ENCODE data around the gene MAIP1. TPM values are rescaled to one million over a fixed set of nuclear protein-coding genes. Genes with fewer than 3 reads are reported as not detected.

The MAIP1 gene
- total RNA-seq, 2 experiments from 2014 or later, result 36.5 to 37.4 TPM

DNA sequence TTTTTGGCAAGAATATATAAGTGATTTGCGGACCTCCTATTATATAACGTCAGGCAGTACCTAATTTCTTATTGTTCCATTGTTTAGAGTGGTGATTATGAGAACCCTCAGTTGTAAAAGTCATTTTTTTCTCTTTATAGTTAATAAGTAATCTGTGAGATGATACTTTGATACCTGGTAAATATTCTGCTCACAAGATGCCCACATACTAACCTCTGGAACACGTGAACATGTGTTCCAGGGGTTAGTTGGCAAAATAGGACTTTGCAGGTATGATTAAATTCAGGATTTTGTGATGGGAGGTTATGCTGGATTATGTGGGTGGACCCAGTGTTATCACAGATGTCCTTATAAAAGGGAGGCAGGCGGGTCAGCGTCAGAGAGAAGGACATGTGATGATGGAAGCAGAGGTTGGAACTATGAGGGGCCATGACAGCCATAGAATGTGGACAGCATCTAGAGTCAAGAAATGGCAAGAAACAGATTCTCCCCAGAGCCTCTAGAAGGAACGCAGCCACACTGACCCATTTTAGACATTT lies 16.8 kb downstream of the MAIP1 start:
- peaks cover 6% of the 10 kb centered on the region for H3K36me3 Mint-ChIP-seq
- H3K4me3 Mint-ChIP-seq, result no peak overlapping the region
- no peak overlapping the region for H3K27ac Mint-ChIP-seq
- H3K27me3 Mint-ChIP-seq, result no peaks in the 10 kb centered on the region
- H3K9me3 Mint-ChIP-seq, result no peaks in the 10 kb centered on the region
- H3K4me1 Mint-ChIP-seq, result no peaks in the 10 kb centered on the region
- no peak for DNase-seq

DNA sequence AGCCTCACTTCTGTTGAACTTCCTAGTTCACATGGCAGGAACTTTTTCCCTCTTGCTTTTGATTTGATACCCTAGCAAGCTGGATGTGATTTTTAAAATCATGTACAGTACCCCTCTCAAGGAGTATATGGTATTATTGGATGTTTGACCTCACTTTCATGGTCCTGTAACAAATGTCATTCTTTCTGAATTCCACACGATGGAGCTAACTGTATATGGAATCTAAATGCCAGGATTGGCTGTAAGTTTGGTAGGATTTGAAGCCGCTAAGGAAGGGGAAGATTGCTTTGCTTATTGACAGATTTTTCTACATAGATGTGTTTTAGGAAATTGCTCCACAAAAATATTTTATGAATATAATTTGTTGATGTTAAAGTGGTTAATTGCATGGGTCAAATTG lies 18.3 kb downstream of the MAIP1 start:
- no peak overlapping the region for H3K27ac Mint-ChIP-seq
- no peak overlapping the region for H3K4me3 Mint-ChIP-seq

DNA sequence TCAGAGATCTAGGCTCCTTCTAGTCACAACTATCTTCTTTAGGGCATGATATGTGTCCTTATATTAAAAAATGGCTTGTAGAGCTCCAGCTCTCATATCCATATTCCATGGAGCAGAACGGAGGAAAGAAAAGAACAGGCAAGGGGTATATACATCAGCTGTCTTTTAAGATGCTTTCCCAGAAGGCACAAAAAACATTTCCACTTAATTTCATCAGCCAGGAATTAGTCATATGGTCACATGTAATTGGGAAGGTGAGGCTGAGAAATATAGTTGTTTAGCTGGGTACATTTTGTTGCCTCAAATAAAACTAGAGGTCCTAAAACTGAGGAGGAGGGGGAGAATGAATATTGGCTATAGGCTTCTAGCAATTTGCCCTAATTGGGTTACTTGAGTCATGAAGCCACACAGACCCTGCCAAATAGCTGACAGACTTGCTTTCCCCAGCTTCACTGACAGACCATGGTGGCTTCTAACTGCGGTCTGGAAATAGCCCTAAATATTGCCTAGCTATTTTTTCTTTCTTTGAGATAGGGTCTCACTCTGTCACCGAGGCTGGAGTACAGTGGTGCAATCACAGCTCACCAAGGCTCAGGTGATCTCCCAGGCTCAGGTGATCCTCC lies 20.0 kb downstream of the MAIP1 start:
- H3K9me3 Mint-ChIP-seq, result no peaks in the 10 kb centered on the region
- no peak overlapping the region for H3K4me3 Mint-ChIP-seq
- no peaks in the 10 kb centered on the region for H3K27me3 Mint-ChIP-seq
- DNase-seq, result no peak
- no peak overlapping the region for H3K27ac Mint-ChIP-seq
- peaks cover 21% of the 10 kb centered on the region for H3K4me1 Mint-ChIP-seq
- H3K36me3 Mint-ChIP-seq, result peaks cover 6% of the 10 kb centered on the region

More for the DNA sequence above, 18.3 kb downstream of the MAIP1 start:
- H3K36me3 Mint-ChIP-seq, result peaks cover 6% of the 10 kb centered on the region
- peaks cover 13% of the 10 kb centered on the region for H3K4me1 Mint-ChIP-seq
- H3K27me3 Mint-ChIP-seq, result no peaks in the 10 kb centered on the region
- DNase-seq, result no peak
- no peaks in the 10 kb centered on the region for H3K9me3 Mint-ChIP-seq

DNA sequence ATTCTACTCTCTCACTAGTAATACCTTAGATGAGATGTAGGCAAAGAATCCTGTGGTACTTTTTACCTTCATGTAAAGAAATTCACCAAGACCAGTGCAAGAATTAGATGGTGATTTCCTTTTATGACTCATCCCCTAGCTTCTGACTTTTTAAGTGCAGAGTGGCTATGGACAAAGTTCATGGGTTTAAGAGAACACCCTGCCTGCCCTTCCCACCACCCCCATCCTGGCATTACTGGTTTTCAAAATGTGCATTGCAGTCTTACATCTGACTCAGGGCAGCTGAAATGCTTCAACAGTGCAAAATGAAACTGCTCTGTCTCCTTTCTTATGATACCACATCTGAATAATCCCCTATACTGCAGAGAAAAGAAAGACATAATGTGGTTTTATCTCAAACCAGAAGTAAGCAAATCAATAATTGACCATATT lies 22.6 kb downstream of the MAIP1 start:
- peaks cover 21% of the 10 kb centered on the region for H3K4me1 Mint-ChIP-seq
- H3K27me3 Mint-ChIP-seq, result no peaks in the 10 kb centered on the region
- DNase-seq, result peak; percentile 39
- peaks cover 6% of the 10 kb centered on the region for H3K36me3 Mint-ChIP-seq
- H3K9me3 Mint-ChIP-seq, result no peaks in the 10 kb centered on the region
- H3K4me3 Mint-ChIP-seq, result peak overlapping the region; percentile 16
- peak overlapping the region; percentile 61 for H3K27ac Mint-ChIP-seq

DNA sequence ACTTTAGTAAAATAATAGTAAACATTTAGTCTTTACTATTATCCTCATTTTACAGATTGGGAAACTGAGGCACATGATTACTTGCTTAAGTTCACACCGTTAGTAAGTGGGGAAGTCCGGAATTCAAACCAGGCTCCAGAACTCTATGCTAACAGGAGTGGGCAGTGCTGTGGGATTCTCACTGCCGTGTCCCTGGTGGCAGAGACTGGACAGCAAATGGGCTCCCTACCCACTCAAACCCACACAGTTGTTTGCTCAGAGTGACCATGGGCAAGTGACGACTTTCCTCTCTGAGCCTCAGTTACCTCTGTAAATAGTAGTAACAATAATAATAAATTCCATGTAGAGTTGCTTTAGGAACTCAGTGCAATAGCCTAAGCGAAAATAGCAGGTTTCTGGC lies 24.0 kb downstream of the MAIP1 start:
- no peak for DNase-seq
- Mint-ChIP-seq H3K27ac (no peak overlapping the region), H3K36me3 (peaks cover 6% of the 10 kb centered on the region), H3K27me3 (no peaks in the 10 kb centered on the region), H3K9me3 (no peaks in the 10 kb centered on the region), H3K4me3 (no peak overlapping the region), H3K4me1 (peaks cover 21% of the 10 kb centered on the region)

- Mint-ChIP-seq H3K9me3 (no peaks in the 10 kb centered on the region), H3K27ac (no peak overlapping the region), H3K36me3 (peaks cover 6% of the 10 kb centered on the region), H3K4me3 (no peak overlapping the region), H3K4me1 (peaks cover 21% of the 10 kb centered on the region), H3K27me3 (no peaks in the 10 kb centered on the region)
- peak; percentile 69 for DNase-seq
Observed at GRCh38 chr2:199979832-199980628, 24.6 kb downstream of the MAIP1 start.

GRCh38 chr2:199982126-199982843 lies 26.9 kb downstream of the MAIP1 start:
- Mint-ChIP-seq H3K27me3 (no peaks in the 10 kb centered on the region), H3K36me3 (no peaks in the 10 kb centered on the region), H3K27ac (no peak overlapping the region), H3K4me3 (no peak overlapping the region), H3K9me3 (no peaks in the 10 kb centered on the region), H3K4me1 (peaks cover 24% of the 10 kb centered on the region)
- no peak for DNase-seq

- no peaks in the 10 kb centered on the region for H3K36me3 Mint-ChIP-seq
- no peak for DNase-seq
- H3K4me1 Mint-ChIP-seq, result peaks cover 13% of the 10 kb centered on the region
- no peak overlapping the region for H3K27ac Mint-ChIP-seq
- H3K9me3 Mint-ChIP-seq, result no peaks in the 10 kb centered on the region
- no peak overlapping the region for H3K4me3 Mint-ChIP-seq
- H3K27me3 Mint-ChIP-seq, result no peaks in the 10 kb centered on the region
Observed at GRCh38 chr2:199983534-199983933, 28.2 kb downstream of the MAIP1 start.

DNA sequence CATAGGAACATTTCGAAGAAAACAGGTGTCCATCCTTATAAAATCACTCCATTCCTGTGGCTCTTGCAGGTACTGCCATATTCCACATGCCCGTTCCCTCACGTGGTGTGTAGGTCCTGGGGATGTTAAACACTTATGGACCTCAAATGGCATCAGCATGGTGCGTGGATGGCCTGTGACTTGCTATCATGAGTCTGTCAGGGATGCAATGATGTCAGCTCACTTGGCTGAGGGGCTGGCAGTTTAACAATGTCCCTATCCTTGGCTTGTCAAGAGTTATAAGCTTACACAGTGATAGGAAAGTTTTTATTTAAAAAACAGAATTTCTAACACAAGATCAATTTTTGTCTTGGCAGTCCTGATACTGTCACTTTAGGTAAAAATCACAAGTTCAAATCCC lies 28.8 kb downstream of the MAIP1 start:
- Mint-ChIP-seq H3K27me3 (no peaks in the 10 kb centered on the region), H3K4me3 (no peak overlapping the region), H3K4me1 (peaks cover 8% of the 10 kb centered on the region), H3K36me3 (no peaks in the 10 kb centered on the region), H3K9me3 (no peaks in the 10 kb centered on the region), H3K27ac (no peak overlapping the region)
- no peak for DNase-seq

- no peak overlapping the region for H3K27ac Mint-ChIP-seq
- no peak for DNase-seq
- H3K4me3 Mint-ChIP-seq, result no peak overlapping the region
- peaks cover 7% of the 10 kb centered on the region for H3K4me1 Mint-ChIP-seq
- no peaks in the 10 kb centered on the region for H3K36me3 Mint-ChIP-seq
- no peaks in the 10 kb centered on the region for H3K27me3 Mint-ChIP-seq
- H3K9me3 Mint-ChIP-seq, result no peaks in the 10 kb centered on the region
Observed at GRCh38 chr2:199984755-199985154, 29.4 kb downstream of the MAIP1 start.

DNA sequence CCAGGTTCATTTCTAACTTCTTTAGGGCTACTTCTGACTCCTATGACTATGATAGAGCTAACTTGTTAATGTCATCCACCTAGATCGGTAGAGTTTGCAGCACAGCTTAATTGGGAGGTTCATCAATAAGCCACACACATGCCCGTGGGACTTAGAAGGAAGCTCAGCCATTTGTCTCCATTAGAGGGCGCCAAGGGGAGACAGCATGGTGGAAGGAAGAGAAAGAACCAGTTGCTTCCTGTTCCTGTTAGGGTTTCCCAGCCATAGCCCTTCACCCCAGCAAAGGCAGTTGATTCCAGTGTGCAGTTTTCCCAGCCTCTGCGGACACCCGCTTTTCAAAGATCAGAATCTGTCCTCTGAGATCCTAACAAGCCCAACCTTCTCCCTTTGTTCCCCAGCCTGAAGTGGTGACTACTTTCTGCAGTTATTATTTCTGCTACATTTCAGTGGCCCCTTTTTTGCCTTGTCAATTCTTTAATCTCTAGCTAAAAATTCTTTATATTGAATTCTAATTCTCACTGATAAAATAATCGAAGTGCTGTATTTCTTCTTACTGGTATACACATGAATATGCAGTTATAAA lies 30.3 kb downstream of the MAIP1 start:
- H3K27ac Mint-ChIP-seq, result no peak overlapping the region

GRCh38 chr2:199987586-199987985 lies 32.2 kb downstream of the MAIP1 start:
- Mint-ChIP-seq H3K9me3 (no peaks in the 10 kb centered on the region), H3K27me3 (no peaks in the 10 kb centered on the region), H3K36me3 (no peaks in the 10 kb centered on the region), H3K27ac (no peak overlapping the region), H3K4me1 (peaks cover 4% of the 10 kb centered on the region), H3K4me3 (no peak overlapping the region)
- no peak for DNase-seq

More for the DNA sequence above, 30.3 kb downstream of the MAIP1 start:
- peak; percentile 56 for DNase-seq
- H3K36me3 Mint-ChIP-seq, result no peaks in the 10 kb centered on the region
- H3K4me1 Mint-ChIP-seq, result peaks cover 4% of the 10 kb centered on the region
- no peaks in the 10 kb centered on the region for H3K27me3 Mint-ChIP-seq
- no peaks in the 10 kb centered on the region for H3K9me3 Mint-ChIP-seq
- H3K4me3 Mint-ChIP-seq, result no peak overlapping the region

- DNase-seq, result no peak
- Mint-ChIP-seq H3K4me1 (peaks cover 4% of the 10 kb centered on the region), H3K9me3 (no peaks in the 10 kb centered on the region)
Observed at GRCh38 chr2:199988151-199988550, 32.8 kb downstream of the MAIP1 start.

GRCh38 chr2:199989822-199990221 lies 34.4 kb downstream of the MAIP1 start:
- Mint-ChIP-seq H3K36me3 (no peaks in the 10 kb centered on the region), H3K27ac (no peak overlapping the region), H3K9me3 (no peaks in the 10 kb centered on the region), H3K27me3 (no peaks in the 10 kb centered on the region), H3K4me1 (peaks cover 4% of the 10 kb centered on the region), H3K4me3 (no peak overlapping the region)
- no peak for DNase-seq

More at GRCh38 chr2:199988151-199988550, 32.8 kb downstream of the MAIP1 start:
- Mint-ChIP-seq H3K27me3 (no peaks in the 10 kb centered on the region), H3K27ac (no peak overlapping the region), H3K4me3 (no peak overlapping the region), H3K36me3 (no peaks in the 10 kb centered on the region)

GRCh38 chr2:199991691-199992090 lies 36.3 kb downstream of the MAIP1 start:
- H3K27ac Mint-ChIP-seq, result no peak overlapping the region
- no peaks in the 10 kb centered on the region for H3K9me3 Mint-ChIP-seq
- no peaks in the 10 kb centered on the region for H3K4me1 Mint-ChIP-seq
- no peak overlapping the region for H3K4me3 Mint-ChIP-seq
- H3K36me3 Mint-ChIP-seq, result peaks cover 2% of the 10 kb centered on the region
- no peak for DNase-seq
- no peaks in the 10 kb centered on the region for H3K27me3 Mint-ChIP-seq

All from activated naive CD8-positive, alpha-beta T cell treated with anti-CD3 and anti-CD28 coated beads for 36 hours (primary cell).